Measurements from ENCODE around the gene CLDN20.
"Not testable (repeated sequence)": the region's sequence is repeated elsewhere in the genome, so short reads cannot be mapped to it uniquely, and the experiment has no call there.

CLDN20 gene, protein sequence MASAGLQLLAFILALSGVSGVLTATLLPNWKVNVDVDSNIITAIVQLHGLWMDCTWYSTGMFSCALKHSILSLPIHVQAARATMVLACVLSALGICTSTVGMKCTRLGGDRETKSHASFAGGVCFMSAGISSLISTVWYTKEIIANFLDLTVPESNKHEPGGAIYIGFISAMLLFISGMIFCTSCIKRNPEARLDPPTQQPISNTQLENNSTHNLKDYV

GRCh38 chr6:155263373-155264063, at the start of gene CLDN20:
Gene CLDN20 (plus strand): TSS chr6:155264013. CDS start chr6:155275720, 11,707 bp downstream.
- no peak for DNase-seq (ENCODE audit: low spot score)
- TF ChIP-seq, protein P1, sequence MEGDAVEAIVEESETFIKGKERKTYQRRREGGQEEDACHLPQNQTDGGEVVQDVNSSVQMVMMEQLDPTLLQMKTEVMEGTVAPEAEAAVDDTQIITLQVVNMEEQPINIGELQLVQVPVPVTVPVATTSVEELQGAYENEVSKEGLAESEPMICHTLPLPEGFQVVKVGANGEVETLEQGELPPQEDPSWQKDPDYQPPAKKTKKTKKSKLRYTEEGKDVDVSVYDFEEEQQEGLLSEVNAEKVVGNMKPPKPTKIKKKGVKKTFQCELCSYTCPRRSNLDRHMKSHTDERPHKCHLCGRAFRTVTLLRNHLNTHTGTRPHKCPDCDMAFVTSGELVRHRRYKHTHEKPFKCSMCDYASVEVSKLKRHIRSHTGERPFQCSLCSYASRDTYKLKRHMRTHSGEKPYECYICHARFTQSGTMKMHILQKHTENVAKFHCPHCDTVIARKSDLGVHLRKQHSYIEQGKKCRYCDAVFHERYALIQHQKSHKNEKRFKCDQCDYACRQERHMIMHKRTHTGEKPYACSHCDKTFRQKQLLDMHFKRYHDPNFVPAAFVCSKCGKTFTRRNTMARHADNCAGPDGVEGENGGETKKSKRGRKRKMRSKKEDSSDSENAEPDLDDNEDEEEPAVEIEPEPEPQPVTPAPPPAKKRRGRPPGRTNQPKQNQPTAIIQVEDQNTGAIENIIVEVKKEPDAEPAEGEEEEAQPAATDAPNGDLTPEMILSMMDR (IDR thresholded peaks at IDR 0.05; ENCODE audit: borderline replicate concordance, control extremely low read depth, extremely low read depth, insufficient read depth, missing control alignments): no peak
- in situ Hi-C loops (cut with MboI; ENCODE audit: low sequenced_read_pairs, unreplicated experiment): no loop called here

- TF ChIP-seq, protein P1 (IDR thresholded peaks at IDR 0.05; ENCODE audit: borderline replicate concordance, control extremely low read depth, extremely low read depth, insufficient read depth, missing control alignments): no peak
- no peak for DNase-seq (ENCODE audit: low spot score)
- in situ Hi-C loops (cut with MboI; ENCODE audit: low sequenced_read_pairs, unreplicated experiment): no loop called here
Measured at GRCh38 chr6:155215906-155216305, 47.9 kb upstream of the CLDN20 start.

DNA sequence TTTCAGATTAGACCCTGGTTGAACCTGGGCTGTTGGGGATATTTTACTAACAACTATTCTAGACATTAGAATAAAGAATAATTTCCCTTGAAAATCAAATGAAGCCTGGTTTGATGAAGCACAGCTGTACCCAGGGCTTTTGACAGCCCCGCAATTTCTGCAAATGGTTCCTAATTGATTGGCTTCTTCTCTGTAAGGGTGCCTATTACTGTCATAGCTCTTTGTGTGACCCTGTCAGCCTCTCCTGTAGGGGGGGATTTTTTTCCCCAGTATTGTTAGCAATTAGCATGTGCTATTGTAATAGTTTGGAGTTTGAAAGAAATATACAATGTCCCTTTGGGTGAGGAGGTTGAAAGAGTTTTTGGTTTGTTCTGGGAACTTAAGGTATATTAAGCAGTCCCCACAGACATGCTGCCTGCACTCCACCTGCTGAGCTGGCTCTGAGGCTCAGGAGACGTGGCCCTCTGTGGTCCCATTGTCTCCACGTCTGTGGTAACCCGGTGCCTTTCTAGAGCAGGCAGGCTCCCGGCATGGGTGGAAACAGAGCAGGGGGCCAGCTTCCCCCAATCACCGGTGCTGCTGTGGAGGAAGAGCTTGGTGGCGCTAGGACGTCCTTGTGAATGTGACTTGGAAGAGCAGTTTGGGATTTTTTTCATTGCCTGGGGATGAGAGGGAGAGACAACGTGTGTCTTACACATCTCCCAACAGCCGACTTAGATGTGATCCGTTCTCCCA, 47.3 kb upstream of the CLDN20 start:
- TF ChIP-seq, protein P1 (IDR thresholded peaks at IDR 0.05; ENCODE audit: borderline replicate concordance, control extremely low read depth, extremely low read depth, insufficient read depth, missing control alignments): no peak
- no peak for DNase-seq (ENCODE audit: low spot score)
- in situ Hi-C loops (cut with MboI; ENCODE audit: low sequenced_read_pairs, unreplicated experiment): no loop called here

- in situ Hi-C loops (cut with MboI; ENCODE audit: low sequenced_read_pairs, unreplicated experiment); DNase-seq (ENCODE audit: low spot score): not testable (repeated sequence)
Measured at GRCh38 chr6:155218711-155219110, 45.1 kb upstream of the CLDN20 start.

- DNase-seq (ENCODE audit: low spot score): no peak
- TF ChIP-seq, protein P1 (IDR thresholded peaks at IDR 0.05; ENCODE audit: borderline replicate concordance, control extremely low read depth, extremely low read depth, insufficient read depth, missing control alignments): no peak
- in situ Hi-C loops (cut with MboI; ENCODE audit: low sequenced_read_pairs, unreplicated experiment): no loop called here
Measured at GRCh38 chr6:155219299-155219698, 44.5 kb upstream of the CLDN20 start.

GRCh38 chr6:155219858-155220301, 43.9 kb upstream of the CLDN20 start:
- in situ Hi-C loops (cut with MboI; ENCODE audit: low sequenced_read_pairs, unreplicated experiment): no loop called here
- DNase-seq (ENCODE audit: low spot score): no peak
- TF ChIP-seq, protein P1 (IDR thresholded peaks at IDR 0.05; ENCODE audit: borderline replicate concordance, control extremely low read depth, extremely low read depth, insufficient read depth, missing control alignments): no peak

- TF ChIP-seq, protein P1 (IDR thresholded peaks at IDR 0.05; ENCODE audit: borderline replicate concordance, control extremely low read depth, extremely low read depth, insufficient read depth, missing control alignments): no peak
- DNase-seq (ENCODE audit: low spot score): no peak
- in situ Hi-C loops (cut with MboI; ENCODE audit: low sequenced_read_pairs, unreplicated experiment): no loop called here
Measured at GRCh38 chr6:155221086-155221485, 42.7 kb upstream of the CLDN20 start.
